Fibroblast of villous mesenchyme (primary cell): ENCODE data around the gene RIPK4. TPM values are rescaled to one million over a fixed set of nuclear protein-coding genes. Genes with fewer than 3 reads are reported as not detected.

ENCODE experiments used
- DNase-seq: peaks from one replicate; pipeline ENCODE4 v3.0.0-alpha.2; 2010; ENCODE audit warnings: low read depth
- H3K4me3 ChIP-seq: 2 replicates; pipeline ENCODE4 v1.5.1; 2011; ENCODE audit warnings: low read depth, mild to moderate bottlenecking, low read length
- total RNA-seq: library from RNA; depleted of rRNA; stranded (reverse); fragments of >200 nt; gene quantifications from 2 replicates; pipeline ENCODE4 v1.2.3, GENCODE V29; 2012
- TF ChIP-seq, protein P1 (sequence below): IDR thresholded peaks from 2 replicates; pipeline ENCODE4 v1.5.1; 2012; ENCODE audit warnings: low read depth, mild to moderate bottlenecking, low read length; ENCODE audit not compliant: insufficient read depth

RIPK4 gene
- not detected in 2 replicates for total RNA-seq

DNA sequence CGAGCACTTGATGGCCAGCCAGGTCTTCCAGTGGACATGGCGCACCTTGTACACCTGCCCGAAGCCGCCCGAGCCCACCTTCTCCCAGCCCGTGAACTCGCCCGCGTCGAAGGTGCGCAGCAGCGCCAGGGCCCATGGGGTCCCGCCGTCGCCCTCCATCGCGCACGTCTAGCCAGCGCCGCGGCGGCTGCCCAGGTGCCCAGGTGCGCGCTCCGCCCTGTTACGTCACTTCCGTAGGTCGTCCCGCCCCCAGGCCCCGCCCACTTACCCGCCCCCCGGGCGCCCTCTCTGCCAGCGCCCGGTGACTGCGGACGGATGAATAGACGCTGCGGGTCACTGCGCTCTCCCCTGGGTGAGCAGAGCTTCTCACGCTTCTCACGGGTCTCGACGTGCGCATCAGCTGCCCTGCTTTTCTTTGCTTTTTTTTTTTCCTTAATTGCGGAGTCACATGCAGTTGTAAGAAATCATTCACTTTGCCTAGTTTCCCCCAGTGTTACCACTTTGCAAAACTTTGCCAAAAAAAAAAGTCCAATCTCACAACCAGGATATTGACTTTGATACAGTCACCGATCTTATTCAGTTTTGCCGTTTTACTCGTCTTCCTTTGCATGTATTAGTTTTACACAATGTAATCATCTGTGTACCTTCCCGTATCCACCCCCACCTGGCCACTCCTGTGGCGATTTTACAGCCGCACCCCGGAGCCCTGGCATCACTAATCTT, at the start of gene RIPK4:
TSS of gene RIPK4 (minus strand) at position 170 of the 723 bp plus-strand sequence. CDS start at position 159, 11 bp downstream.
- DNase-seq: no peak
- H3K4me3 ChIP-seq: no peak within 1 kb of the TSS
- TF ChIP-seq, protein P1, sequence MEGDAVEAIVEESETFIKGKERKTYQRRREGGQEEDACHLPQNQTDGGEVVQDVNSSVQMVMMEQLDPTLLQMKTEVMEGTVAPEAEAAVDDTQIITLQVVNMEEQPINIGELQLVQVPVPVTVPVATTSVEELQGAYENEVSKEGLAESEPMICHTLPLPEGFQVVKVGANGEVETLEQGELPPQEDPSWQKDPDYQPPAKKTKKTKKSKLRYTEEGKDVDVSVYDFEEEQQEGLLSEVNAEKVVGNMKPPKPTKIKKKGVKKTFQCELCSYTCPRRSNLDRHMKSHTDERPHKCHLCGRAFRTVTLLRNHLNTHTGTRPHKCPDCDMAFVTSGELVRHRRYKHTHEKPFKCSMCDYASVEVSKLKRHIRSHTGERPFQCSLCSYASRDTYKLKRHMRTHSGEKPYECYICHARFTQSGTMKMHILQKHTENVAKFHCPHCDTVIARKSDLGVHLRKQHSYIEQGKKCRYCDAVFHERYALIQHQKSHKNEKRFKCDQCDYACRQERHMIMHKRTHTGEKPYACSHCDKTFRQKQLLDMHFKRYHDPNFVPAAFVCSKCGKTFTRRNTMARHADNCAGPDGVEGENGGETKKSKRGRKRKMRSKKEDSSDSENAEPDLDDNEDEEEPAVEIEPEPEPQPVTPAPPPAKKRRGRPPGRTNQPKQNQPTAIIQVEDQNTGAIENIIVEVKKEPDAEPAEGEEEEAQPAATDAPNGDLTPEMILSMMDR: no peak

DNA sequence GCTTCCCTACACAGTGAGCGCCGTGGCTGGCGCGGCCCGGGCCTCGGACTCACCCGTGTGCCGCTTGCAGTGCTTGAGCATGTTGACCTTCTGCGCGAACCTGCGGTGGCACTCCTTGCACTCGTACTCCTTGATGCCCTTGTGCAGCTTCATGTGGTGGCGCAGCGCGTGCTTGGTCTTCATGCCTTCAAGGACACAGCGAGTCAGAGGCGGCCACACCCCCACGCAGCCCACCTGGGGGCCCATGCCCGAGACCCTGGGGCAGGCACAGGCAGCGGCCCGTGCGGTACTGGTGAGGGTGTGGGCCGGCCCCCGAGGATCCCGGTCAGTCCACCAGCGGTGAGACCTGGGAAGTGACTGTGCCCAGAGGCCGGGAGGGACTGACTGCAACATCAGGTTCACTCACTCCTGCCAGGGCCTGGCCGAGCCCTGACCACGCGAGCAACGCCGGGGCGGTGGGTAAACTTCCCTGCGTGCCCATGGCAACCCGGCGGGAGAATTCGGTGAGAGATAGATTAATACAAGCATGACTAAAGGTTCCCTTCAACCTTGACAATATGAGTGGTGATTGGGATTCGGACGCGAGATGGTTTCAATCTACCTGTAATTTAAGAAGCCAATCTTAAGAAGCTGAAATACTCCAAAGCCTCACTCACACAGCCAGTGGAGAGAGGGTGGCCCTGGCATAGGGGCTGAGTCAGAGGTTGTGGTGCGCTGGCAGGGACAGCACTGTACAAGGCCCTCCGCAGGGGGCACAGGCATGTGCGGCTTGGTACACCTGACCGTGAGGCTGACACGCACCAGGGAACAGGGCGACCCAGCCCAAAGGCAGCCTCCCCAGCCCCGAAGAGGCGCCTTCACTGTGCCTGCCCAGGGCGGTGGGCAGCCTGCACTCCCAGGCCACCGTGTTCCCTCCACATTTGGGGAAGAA, 49.1 kb upstream of the RIPK4 start:
- no peak for DNase-seq
- TF ChIP-seq, protein P1: no peak
- no peak overlapping the region for H3K4me3 ChIP-seq

DNA sequence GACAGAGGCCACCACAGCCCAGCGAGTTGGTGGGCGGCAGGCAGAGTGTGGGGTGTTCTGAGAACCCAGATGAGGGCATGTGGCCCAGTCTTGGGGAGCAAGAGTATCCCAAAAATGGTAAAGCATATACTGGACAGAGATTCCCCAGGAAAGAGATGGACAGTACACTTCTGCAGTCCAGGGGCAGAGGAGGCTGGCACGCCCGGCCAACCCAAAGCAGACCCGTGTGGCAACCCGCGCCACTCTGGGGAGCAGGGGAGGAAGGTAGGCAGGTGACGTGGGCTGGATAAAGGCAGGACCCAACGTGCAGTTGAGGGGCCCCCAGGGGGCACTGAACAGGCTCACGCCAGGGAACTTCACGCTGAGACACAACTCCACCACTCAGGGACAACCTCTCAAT, 46.4 kb upstream of the RIPK4 start:
- TF ChIP-seq, protein P1: no peak
- DNase-seq: no peak
- no peak overlapping the region for H3K4me3 ChIP-seq

DNA sequence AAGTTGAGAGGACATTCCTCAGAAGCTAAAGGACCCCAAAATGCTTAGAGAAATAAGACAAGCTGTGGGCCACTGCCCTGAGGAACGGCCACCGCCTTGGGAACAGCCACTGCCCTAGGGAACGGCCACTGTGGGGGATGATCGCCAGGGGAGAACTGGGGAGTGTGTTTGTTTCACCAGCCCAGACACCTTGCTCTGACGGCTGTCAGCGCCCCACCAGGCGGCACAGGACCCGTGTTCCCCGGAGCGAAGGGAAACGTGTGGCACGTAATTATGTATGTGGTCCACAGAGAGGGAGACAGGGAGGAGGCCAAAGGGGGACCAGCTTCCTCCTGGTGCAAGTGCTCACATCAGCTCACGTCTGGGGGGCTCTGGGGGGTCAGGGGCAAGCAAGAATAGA, 45.8 kb upstream of the RIPK4 start:
- H3K4me3 ChIP-seq: no peak overlapping the region
- TF ChIP-seq, protein P1: no peak
- no peak for DNase-seq

DNA sequence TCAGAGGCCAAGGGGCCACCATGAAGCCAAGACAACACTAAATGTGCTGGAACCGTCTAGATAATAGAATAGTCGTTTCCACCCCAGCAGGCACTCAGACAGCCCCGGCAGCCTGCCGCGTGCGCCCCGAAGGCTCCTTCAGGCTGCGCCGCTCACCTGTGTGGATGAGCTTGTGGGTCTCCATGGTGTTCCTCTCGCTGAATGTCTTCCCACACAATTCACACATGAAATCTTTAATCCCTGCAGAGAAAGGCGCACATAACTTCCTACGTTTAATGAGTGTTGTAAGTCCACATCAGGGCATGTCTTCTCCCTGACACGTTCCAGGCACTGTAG, 43.7 kb upstream of the RIPK4 start:
- DNase-seq: no peak
- TF ChIP-seq, protein P1: no peak
- H3K4me3 ChIP-seq: no peak overlapping the region

DNA sequence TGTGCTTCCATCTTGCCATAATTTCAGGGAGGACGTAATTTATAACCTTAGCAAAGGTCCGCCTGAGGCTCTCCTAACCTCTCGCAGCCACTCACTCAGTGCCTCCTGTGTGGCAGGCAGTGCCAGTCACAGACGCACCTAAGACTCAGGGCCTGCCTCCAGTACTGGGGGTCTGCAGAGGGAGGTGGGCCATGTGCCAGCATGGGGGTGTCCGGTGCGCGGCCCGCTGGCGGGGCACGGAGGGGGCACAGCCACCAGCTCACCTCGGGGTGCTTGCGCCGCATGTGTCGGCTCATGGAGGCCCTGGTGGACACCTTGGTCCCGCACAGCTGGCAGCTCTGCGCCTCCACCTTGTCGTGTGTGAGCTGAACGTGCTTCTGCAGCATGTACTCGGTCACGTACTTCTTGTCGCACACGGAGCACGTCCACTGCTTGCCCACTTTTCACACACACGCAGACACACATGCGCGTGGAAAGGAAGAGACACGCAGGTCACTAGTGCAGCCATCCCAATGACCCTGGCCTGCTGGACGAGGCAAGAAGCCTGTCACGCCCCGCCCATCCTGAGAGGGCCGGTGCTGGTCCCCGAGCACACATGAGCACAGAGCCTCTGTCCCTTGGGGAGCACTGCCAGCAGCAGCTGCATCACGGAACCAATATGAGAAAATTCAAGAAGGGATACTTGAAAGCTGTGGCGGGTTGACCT, 43.2 kb upstream of the RIPK4 start:
- no peak for DNase-seq
- TF ChIP-seq, protein P1: no peak
- H3K4me3 ChIP-seq: no peak overlapping the region
